ENCODE measurements around the gene ITPR2.
"Not testable (repeated sequence)": the region's sequence is repeated elsewhere in the genome, so short reads cannot be mapped to it uniquely, and the experiment has no call there.

ITPR2 gene

GRCh38 chr12:26430596-26430995 lies 402.4 kb downstream of the ITPR2 start:
- not testable (repeated sequence) for DNase-seq

- DNase-seq, result no peak
Observed at GRCh38 chr12:26429070-26429691, 403.8 kb downstream of the ITPR2 start.

GRCh38 chr12:26428420-26428819 lies 404.6 kb downstream of the ITPR2 start:
- DNase-seq, result no peak

GRCh38 chr12:26426652-26427051 lies 406.3 kb downstream of the ITPR2 start:
- no peak for DNase-seq

GRCh38 chr12:26425587-26426260 lies 407.3 kb downstream of the ITPR2 start:
- DNase-seq, result no peak

GRCh38 chr12:26422839-26423398 lies 410.1 kb downstream of the ITPR2 start:
- DNase-seq, result no peak

GRCh38 chr12:26416550-26416949 lies 416.4 kb downstream of the ITPR2 start:
- no peak for DNase-seq

GRCh38 chr12:26410689-26411088 lies 422.3 kb downstream of the ITPR2 start:
- DNase-seq, result no peak

GRCh38 chr12:26406813-26407212 lies 426.2 kb downstream of the ITPR2 start:
- DNase-seq, result no peak

GRCh38 chr12:26406391-26406790 lies 426.6 kb downstream of the ITPR2 start:
- DNase-seq, result no peak

- DNase-seq, result no peak
Observed at GRCh38 chr12:26403601-26404000, 429.4 kb downstream of the ITPR2 start.

GRCh38 chr12:26402648-26403047 lies 430.3 kb downstream of the ITPR2 start:
- no peak for DNase-seq

GRCh38 chr12:26401874-26402273 lies 431.1 kb downstream of the ITPR2 start:
- DNase-seq, result no peak

- DNase-seq, result no peak
Observed at GRCh38 chr12:26400627-26401026, 432.4 kb downstream of the ITPR2 start.

- no peak for DNase-seq
Observed at GRCh38 chr12:26399381-26399780, 433.6 kb downstream of the ITPR2 start.

GRCh38 chr12:26396402-26396801 lies 436.6 kb downstream of the ITPR2 start:
- DNase-seq, result no peak

- no peak for DNase-seq
Observed at GRCh38 chr12:26389343-26389742, 443.7 kb downstream of the ITPR2 start.

GRCh38 chr12:26384536-26384935 lies 448.5 kb downstream of the ITPR2 start:
- DNase-seq, result no peak

- no peak for DNase-seq
Observed at GRCh38 chr12:26383041-26383440, 450.0 kb downstream of the ITPR2 start.

GRCh38 chr12:26380897-26381296 lies 452.1 kb downstream of the ITPR2 start:
- no peak for DNase-seq

GRCh38 chr12:26379777-26380467 lies 453.1 kb downstream of the ITPR2 start:
- no peak for DNase-seq

GRCh38 chr12:26378711-26379110 lies 454.3 kb downstream of the ITPR2 start:
- no peak for DNase-seq

GRCh38 chr12:26374934-26375680 lies 457.9 kb downstream of the ITPR2 start:
- no peak for DNase-seq

Data from CD4-positive, alpha-beta T cell treated with Interleukin-4 for 4 hours (primary cell).